Small intestine (tissue), 7 donors: ENCODE results near the gene SLC24A5. TPM values are rescaled to one million over a fixed set of nuclear protein-coding genes. Genes with fewer than 3 reads are reported as not detected.

Source experiments
- DNase-seq, 2 donors: peaks; one replicate each; pipeline versions ENCODE4 v3.0.0 to v3.0.0-alpha.2; 2013
- FAIRE-seq: peaks from 2 replicates; lab custom pipeline; 2012; peaks lifted over from hg19 to GRCh38; lab: Jason Lieb, UNC
- H3K27ac ChIP-seq, 3 donors: one replicate each; pipeline ENCODE4 v1.5.1; 2013; ENCODE audit warnings: low read length in 2 of 3, mild to moderate bottlenecking in 2 of 3, control low read depth in 1 of 3, inconsistent platforms in 1 of 3, low read depth in 1 of 3, moderate library complexity in 1 of 3
- H3K27me3 ChIP-seq, 3 donors: one replicate each; pipeline ENCODE4 v1.6.1; 2013; ENCODE audit warnings: low read length in 3 of 3, inconsistent platforms in 1 of 3; ENCODE audit not compliant: control insufficient read depth in 3 of 3, insufficient read depth in 3 of 3
- H3K36me3 ChIP-seq, 3 donors: one replicate each; pipeline ENCODE4 v1.6.1; 2013; ENCODE audit warnings: low read length in 3 of 3, inconsistent platforms in 1 of 3, low read depth in 1 of 3, mild to moderate bottlenecking in 1 of 3, moderate library complexity in 1 of 3; ENCODE audit not compliant: control insufficient read depth in 3 of 3, insufficient read depth in 2 of 3
- H3K4me1 ChIP-seq, 3 donors: one replicate each; pipeline ENCODE4 v1.6.1; 2013; ENCODE audit warnings: low read length in 2 of 3, inconsistent platforms in 1 of 3, low read depth in 1 of 3, mild to moderate bottlenecking in 1 of 3, moderate library complexity in 1 of 3; ENCODE audit not compliant: control insufficient read depth in 3 of 3, insufficient read depth in 2 of 3
- H3K4me3 ChIP-seq, 3 donors: one replicate each; pipeline ENCODE4 v1.5.1; 2013; ENCODE audit warnings: low read length in 3 of 3, control low read depth in 1 of 3, inconsistent platforms in 1 of 3, low read depth in 1 of 3, mild to moderate bottlenecking in 1 of 3, moderate library complexity in 1 of 3
- H3K9me3 ChIP-seq, 2 donors: one replicate each; pipeline ENCODE4 v1.6.1; 2013; ENCODE audit warnings: low read depth in 1 of 2, low read length in 1 of 2; ENCODE audit not compliant: control insufficient read depth in 2 of 2, insufficient read depth in 1 of 2
- WGBS, 3 donors: extraction: QIAGEN DNeasy Blood & Tissue Kit; methylation state at CpG; one replicate each; pipeline ENCODE4 v1.1.7; 2013; 5-methylcytosine and 5-hydroxymethylcytosine counted together
- polyA plus RNA-seq, 4 donors: library from polyadenylated mRNA; stranded (reverse) in 3 of 4; unstranded in 1 of 4; fragments of 200-250 nt in 3 of 4; fragments of 120-200 nt in 1 of 4; gene quantifications; one replicate each; pipeline versions ENCODE4 v1.2.1 to v1.2.3, GENCODE V29; 2013
- donor health status: healthy with polysubstance abuse.
- donor health status: control.
- donor health status: control.
- donor health status: Bipolar disorder and iron deficiency.
- donor health status: healthy.

The SLC24A5 gene
- polyA plus RNA-seq, 4 donors, result 0.03 TPM; not detected in 3

GRCh38 chr15:48178648-48178931 is 57.8 kb downstream of the SLC24A5 start:
- Histone ChIP-seq H3K4me1 (peaks cover 0 to 5% (median 0%) of the 10 kb centered on the region in 3 donors), H3K27me3 (peaks cover 0 to 3% (median 2%) of the 10 kb centered on the region in 3 donors), H3K36me3 (no peaks in the 10 kb centered on the region), H3K4me3 (peak overlapping the region in 2 of 3 donors; percentile 26 to 61), H3K27ac (no peak overlapping the region), H3K9me3 (no peaks in the 10 kb centered on the region)
- WGBS, 3 donors, result 79 to 95% (median 84%) methylated on average over 1 of the region's 1 CpG
- no peak for DNase-seq
- no peak for FAIRE-seq

DNA sequence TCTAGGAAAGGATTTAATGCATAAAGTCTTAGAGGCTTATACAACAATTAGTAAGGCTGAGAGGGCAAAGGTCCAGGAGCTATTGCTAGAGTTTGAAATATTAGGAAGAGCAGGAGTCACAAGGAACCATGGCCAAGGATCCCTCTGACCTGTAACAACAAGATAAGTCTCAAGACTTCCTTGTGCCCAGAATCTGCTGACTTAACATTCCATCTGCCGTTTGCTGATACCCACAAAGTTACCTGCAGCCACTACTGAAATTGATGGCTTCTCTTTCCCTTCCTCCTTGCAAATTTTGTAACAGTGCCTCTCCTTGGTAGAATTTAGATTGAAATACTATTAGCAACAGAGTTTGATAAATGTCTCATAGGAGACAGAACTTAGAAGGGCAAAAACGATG is 62.0 kb downstream of the SLC24A5 start:
- WGBS, 3 donors, result 34 to 45% (median 38%) methylated on average over 2 of the region's 2 CpGs

DNA sequence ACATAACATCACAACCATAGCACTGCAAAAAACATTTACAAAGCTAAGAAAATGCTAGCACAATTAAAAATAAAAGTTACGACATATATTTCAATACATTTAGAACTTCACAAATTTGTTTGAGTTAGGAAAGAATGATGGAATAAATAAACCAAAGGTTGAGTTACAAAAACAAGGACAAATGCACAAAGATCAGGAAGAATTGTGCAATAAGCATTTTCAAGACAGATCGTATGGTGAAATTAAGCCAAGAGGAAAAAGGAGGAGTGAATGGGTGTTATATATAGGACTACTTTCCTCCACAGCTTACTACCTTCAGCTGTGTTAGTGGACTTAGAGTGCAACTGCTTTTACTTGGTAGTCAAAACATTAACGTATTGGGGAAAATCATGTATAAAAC is 64.7 kb downstream of the SLC24A5 start:
- Histone ChIP-seq H3K4me3 (no peak overlapping the region), H3K27ac (no peak overlapping the region), H3K36me3 (no peaks in the 10 kb centered on the region), H3K9me3 (no peaks in the 10 kb centered on the region), H3K27me3 (peaks cover 0 to 3% (median 2%) of the 10 kb centered on the region in 3 donors), H3K4me1 (no peaks in the 10 kb centered on the region)
- DNase-seq (no peak), FAIRE-seq (no peak)
- WGBS, 3 donors, result 75 to 82% (median 77%) methylated on average over 3 of the region's 3 CpGs

More for the DNA sequence above, 62.0 kb downstream of the SLC24A5 start:
- DNase-seq (peak; percentile 9 to 12), FAIRE-seq (no peak)
- no peak overlapping the region for H3K27ac ChIP-seq
- H3K4me1 ChIP-seq, result no peaks in the 10 kb centered on the region
- no peak overlapping the region for H3K4me3 ChIP-seq
- H3K27me3 ChIP-seq, result peaks cover 0 to 3% (median 2%) of the 10 kb centered on the region in 3 donors
- no peaks in the 10 kb centered on the region for H3K36me3 ChIP-seq
- no peaks in the 10 kb centered on the region for H3K9me3 ChIP-seq

- WGBS, 3 donors, result 87 to 95% (median 92%) methylated on average over 3 of the region's 3 CpGs
- H3K9me3 ChIP-seq, result no peaks in the 10 kb centered on the region
- no peaks in the 10 kb centered on the region for H3K4me1 ChIP-seq
- H3K36me3 ChIP-seq, result no peaks in the 10 kb centered on the region
- H3K27me3 ChIP-seq, result peaks cover 0 to 2% (median under 1%) of the 10 kb centered on the region in 3 donors
- no peak for FAIRE-seq
- DNase-seq, result no peak
- H3K4me3 ChIP-seq, result no peak overlapping the region
- no peak overlapping the region for H3K27ac ChIP-seq
Observed at GRCh38 chr15:48186271-48186670, 65.5 kb downstream of the SLC24A5 start.

- Histone ChIP-seq H3K4me3 (peak overlapping the region in 1 of 3 donors; percentile 21), H3K4me1 (no peaks in the 10 kb centered on the region), H3K27me3 (peaks cover 0 to 10% (median 0%) of the 10 kb centered on the region in 3 donors), H3K27ac (peak overlapping the region in 1 of 3 donors; percentile 28), H3K36me3 (no peaks in the 10 kb centered on the region), H3K9me3 (no peaks in the 10 kb centered on the region)
- WGBS, 3 donors, result 5% methylated on average over 15 of the region's 15 CpGs
- peak; percentile 55 to 88 for DNase-seq
- no peak for FAIRE-seq
Observed at GRCh38 chr15:48190932-48191573, 70.3 kb downstream of the SLC24A5 start.

DNA sequence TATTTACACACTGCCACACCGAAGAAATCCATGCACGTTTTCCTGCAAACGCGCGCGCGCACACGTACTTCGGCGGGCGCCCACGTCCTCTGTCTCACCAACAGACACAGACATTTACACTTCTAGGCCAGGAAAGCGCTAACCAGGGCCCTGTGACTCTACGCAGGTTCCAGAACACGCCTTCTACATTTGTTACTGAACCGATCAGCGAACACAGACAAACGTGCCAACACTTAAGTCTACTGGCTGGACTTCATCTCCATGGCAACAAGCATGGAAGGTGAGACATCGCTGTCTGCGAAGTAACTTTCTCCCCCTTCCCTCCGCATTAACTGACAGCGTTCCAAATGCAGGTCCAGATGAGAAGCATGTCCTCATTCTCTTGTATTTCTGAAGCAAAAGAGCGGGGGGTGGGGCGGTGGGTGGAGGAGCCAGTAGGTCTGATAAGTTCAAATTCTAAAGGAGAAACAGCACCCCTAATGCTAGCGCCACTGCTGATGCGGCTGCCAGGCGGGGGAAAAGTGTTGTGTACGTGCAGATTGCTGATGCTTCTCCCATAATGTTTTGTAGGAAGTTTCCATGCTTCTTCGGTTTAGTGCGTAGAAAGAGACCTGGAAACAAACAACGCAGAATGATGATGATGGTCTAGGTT is 70.9 kb downstream of the SLC24A5 start, which contains the start of gene CTXN2:
CTXN2 (plus strand) TSS at position 92 of the 652 bp plus-strand sequence. CDS start 9,636 bp downstream, outside the sequence.
- no peaks in the 10 kb centered on the region for H3K4me1 ChIP-seq
- WGBS, 3 donors, result 10 to 17% (median 14%) methylated on average over 30 to 31 of the region's 31 CpGs
- H3K27me3 ChIP-seq, result peaks cover 0 to 10% (median 0%) of the 10 kb centered on the region in 3 donors
- FAIRE-seq (no peak), DNase-seq (peak; percentile 7 to 19)
- no peaks in the 10 kb centered on the region for H3K36me3 ChIP-seq
- H3K9me3 ChIP-seq, result no peaks in the 10 kb centered on the region
- peak within 1 kb of the TSS in 1 of 3 donors; percentile 28 for H3K27ac ChIP-seq
- peak within 1 kb of the TSS in 1 of 3 donors; percentile 21 for H3K4me3 ChIP-seq

Other genes with a start within 250 kb of the SLC24A5 start
- gene MYEF2, start 57.3 kb downstream of the SLC24A5 start, polyA plus RNA-seq, result 10 to 100 TPM in 1 of 4 donors, 1 to 10 TPM in 3; 1.1 to 16.6 (median 4.5) TPM
- gene CTXN2, start 70.7 kb downstream of the SLC24A5 start, polyA plus RNA-seq, result under 1 TPM in 2 of 4 donors, not detected in 2; 0.03 to 0.46 TPM
- gene SLC12A1, start 85.3 kb downstream of the SLC24A5 start, polyA plus RNA-seq, result under 1 TPM in 2 of 4 donors, not detected in 2; 0.04 to 0.06 TPM
- gene DUT, start 210.4 kb downstream of the SLC24A5 start, polyA plus RNA-seq, result 10 to 100 TPM; 12.7 to 98.0 (median 56.1) TPM